ENCODE data around the gene DNPEP. TPM values are rescaled to one million over a fixed set of nuclear protein-coding genes. Genes with fewer than 3 reads are reported as not detected.

The DNPEP gene
- total RNA-seq, 1 experiment from 2014 or later, result 60.9 TPM

- Histone ChIP-seq H2BK15ac (ENCODE audit: low read depth, low read length) (no peak overlapping the region), H3K9ac (ENCODE audit: extremely low read depth, insufficient read length, low read length) (no peak overlapping the region), H3K79me1 (ENCODE audit: insufficient read depth, low read depth, low read length, poor library complexity, severe bottlenecking) (no peaks in the 10 kb centered on the region), H4K91ac (ENCODE audit: insufficient read length, low read depth, low read length) (no peak overlapping the region), H3T11ph (ENCODE audit: low read length) (no peak overlapping the region), H3K18ac (ENCODE audit: insufficient read length, low read depth, low read length) (no peak overlapping the region), H2AK5ac (ENCODE audit: insufficient read length, low read length) (no peak overlapping the region), H3K23me2 (ENCODE audit: insufficient read length, low read depth, low read length, poor library complexity, severe bottlenecking) (no peaks in the 10 kb centered on the region), H2BK5ac (ENCODE audit: insufficient read length, low read length) (no peak overlapping the region), H3K79me2 (ENCODE audit: insufficient read depth, low read length) (no peaks in the 10 kb centered on the region), H3K4me2 (ENCODE audit: insufficient read depth, insufficient read length, low read length) (no peak overlapping the region), H3K27me3 (ENCODE audit: insufficient read depth, low read length) (no peaks in the 10 kb centered on the region), H3K56ac (ENCODE audit: insufficient read length, low read depth, low read length) (no peak overlapping the region), H3K14ac (ENCODE audit: insufficient read depth, low read length) (no peak overlapping the region), H4K5ac (ENCODE audit: insufficient read length, low read depth, low read length) (no peak overlapping the region), H4K8ac (replicated peaks; ENCODE audit: insufficient read length, low read depth, low read length) (no peak overlapping the region), H2BK12ac (ENCODE audit: insufficient read length, low read depth, low read length) (no peak overlapping the region), H2BK20ac (ENCODE audit: low read depth, low read length, poor library complexity, severe bottlenecking) (no peak overlapping the region), H3K4me1 (ENCODE audit: insufficient read depth, low read length) (no peaks in the 10 kb centered on the region), H4K20me1 (ENCODE audit: control insufficient read depth, insufficient read depth, insufficient read length) (no peaks in the 10 kb centered on the region), H3K4ac (ENCODE audit: low read depth, low read length) (no peak overlapping the region), H2BK120ac (ENCODE audit: low read depth, low read length, poor library complexity, severe bottlenecking) (no peak overlapping the region), H3K23ac (ENCODE audit: insufficient read length, low read depth, low read length) (no peak overlapping the region), H3K9me3 (ENCODE audit: control insufficient read depth, low read depth, low read length) (no peaks in the 10 kb centered on the region), H2AFZ (ENCODE audit: low read length) (no peak overlapping the region), H3K27ac (ENCODE audit: insufficient read length, low read depth, low read length) (no peak overlapping the region)
- H3K27ac Mint-ChIP-seq, result no peak overlapping the region
- no peaks in the 10 kb centered on the region; a peak in 1 of 5 replicates for H3K9me3 Mint-ChIP-seq
- no peak overlapping the region for H3K4me3 Mint-ChIP-seq
- no CpG with 5 or more reads among the region's 8 CpGs for WGBS (ENCODE audit: extremely low coverage, insufficient read length, low lambda C conversion rate)
- peaks cover 5% of the 10 kb centered on the region for H3K27me3 Mint-ChIP-seq (ENCODE audit: low read depth)
- no peak for TF ChIP-seq CTCF (conservative IDR thresholded peaks at IDR 0.05)
- peaks cover 33 to 45% of the 10 kb centered on the region in 2 experiments for H3K4me1 Mint-ChIP-seq
- DNase-seq, result no peak
- H3K36me3 Mint-ChIP-seq (ENCODE audit: insufficient read depth in 1 of 3, low read depth in 3 of 3), result no peaks in the 10 kb centered on the region
These were observed 13.9 kb upstream of the DNPEP start for GRCh38 chr2:219401606-219402005.
